SKM-1 (cell line): ENCODE data around the gene TMEM253.

Experiments
- DNase-seq: peaks from one replicate; lab custom pipeline; 2025; ENCODE audit not compliant: unreplicated experiment; lab: John Stamatoyannopoulos, UW

TMEM253 gene

DNA sequence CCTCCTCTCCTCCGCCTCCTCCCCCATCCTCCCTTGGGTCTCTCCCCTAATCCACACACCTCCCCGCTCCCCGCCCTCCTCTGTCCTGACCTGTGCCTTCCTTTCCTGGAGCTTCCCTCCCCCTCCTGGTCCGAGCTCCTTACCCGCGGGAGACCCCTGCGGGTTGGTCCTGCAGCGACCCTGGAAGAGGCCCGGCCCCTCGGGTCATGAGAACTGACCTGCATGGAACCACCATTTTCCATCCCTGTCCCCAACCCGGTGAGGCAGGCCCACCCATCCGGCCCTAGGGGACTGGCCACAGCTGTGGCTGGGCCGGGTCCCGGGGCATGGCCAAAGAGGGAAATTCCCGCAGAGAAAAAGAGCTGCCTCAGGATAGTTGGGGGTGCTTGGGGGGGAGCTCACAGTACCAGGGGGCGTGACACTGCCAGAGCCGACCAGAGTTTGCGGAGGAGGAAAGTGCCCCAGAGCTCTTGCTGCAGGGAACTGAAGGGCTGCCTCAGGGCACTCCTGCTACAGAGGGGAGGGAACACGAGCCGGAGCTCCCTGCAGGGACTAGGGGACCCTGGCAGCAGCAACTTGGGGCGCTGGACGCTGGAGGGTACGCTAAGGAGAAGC is 30.1 kb upstream of the TMEM253 start:
- DNase-seq = peak; percentile 7

- DNase-seq = peak; percentile 59
Measured at GRCh38 chr14:21071225-21072030, 29.4 kb upstream of the TMEM253 start.

DNA sequence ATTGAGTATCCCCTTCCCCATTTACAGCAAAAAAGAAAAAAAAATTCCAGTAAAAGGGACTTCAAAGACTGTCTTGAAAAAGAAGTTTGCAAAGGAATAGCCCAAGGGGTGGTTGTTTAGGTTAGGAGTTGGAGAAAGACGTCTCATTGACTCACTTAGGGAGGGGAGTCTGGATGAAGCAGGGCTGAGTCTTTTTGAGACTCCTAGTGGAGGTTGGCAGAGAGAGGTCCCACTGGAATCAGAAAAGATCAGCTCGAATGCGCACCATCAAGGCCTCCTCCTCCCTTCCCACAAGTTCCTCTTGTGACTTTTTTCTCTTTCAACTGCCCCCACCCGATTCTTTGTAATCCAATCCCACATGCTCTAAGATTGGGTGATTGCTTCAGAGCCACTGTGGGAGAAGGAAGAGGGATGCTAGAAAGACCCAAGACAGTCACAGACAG is 28.8 kb upstream of the TMEM253 start:
- peak; percentile 2 for DNase-seq

- DNase-seq = no peak
Measured at GRCh38 chr14:21072781-21073339, 28.0 kb upstream of the TMEM253 start.

- DNase-seq = no peak
Measured at GRCh38 chr14:21073921-21074320, 26.9 kb upstream of the TMEM253 start.

- no peak for DNase-seq
Measured at GRCh38 chr14:21074398-21075272, 26.2 kb upstream of the TMEM253 start.

- DNase-seq = no peak
Measured at GRCh38 chr14:21075719-21076437, 25.0 kb upstream of the TMEM253 start.

GRCh38 chr14:21077672-21078071 is 23.2 kb upstream of the TMEM253 start:
- no peak for DNase-seq

DNA sequence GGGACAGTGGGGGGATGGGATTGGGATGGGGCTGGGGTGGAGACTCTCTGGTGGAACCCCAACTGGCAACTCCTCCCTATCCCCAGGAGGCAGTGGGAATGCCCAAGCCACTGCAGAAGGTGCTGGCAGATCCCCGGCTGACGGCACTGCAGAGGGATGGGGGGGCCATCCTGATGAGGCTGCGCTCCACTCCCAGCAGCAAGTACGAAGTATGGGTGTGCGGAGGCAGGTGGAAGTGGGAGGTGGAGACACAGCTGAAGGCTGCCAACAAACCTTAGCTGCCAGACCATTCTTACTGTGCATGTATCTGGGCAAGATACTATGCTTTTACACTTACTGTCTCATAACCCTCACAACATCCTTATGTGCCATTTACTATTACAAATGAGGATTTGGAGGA is 22.6 kb upstream of the TMEM253 start:
- DNase-seq = no peak

DNA sequence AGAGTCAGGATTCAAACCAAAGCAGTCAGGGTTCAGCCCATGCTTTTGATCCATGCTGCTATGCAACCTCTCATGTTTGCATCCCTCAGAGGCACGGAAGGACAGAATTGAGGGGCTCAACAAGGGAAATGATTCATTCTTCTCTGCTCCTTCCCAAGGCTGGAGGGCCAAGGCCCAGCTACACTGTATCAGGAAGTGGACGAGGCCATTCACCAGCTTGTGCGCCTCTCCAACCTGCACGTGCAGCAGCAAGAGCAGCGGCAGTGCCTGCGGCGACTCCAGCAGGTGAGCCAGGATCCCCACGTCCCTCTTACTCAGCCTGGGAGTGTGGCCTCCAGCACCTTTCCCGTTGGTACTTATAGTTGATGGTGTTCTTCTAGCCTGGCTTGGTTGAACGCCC is 22.1 kb upstream of the TMEM253 start:
- no peak for DNase-seq

GRCh38 chr14:21081521-21082142 is 19.2 kb upstream of the TMEM253 start:
- DNase-seq = no peak

- DNase-seq = no peak
Measured at GRCh38 chr14:21083565-21084325, 17.1 kb upstream of the TMEM253 start.

DNA sequence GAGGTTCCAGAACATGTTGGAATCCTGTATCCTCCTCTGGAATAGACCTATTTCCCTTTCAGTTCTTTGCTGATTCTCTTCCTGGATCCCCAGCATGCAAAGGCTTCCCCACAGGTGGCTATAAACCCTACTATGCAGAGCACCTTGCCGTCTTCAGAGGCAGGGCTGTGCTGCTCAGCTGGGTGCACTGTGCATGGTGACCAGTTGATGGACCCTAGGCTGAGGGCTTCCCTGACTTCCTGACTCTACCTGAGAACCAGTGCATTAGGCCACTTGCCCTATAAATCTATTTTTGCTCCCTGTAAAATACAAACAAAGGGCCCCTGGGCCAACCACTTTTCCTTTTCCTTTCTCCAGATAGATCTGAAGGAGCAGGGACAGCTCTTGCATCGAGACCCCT is 16.5 kb upstream of the TMEM253 start:
- DNase-seq = no peak

DNA sequence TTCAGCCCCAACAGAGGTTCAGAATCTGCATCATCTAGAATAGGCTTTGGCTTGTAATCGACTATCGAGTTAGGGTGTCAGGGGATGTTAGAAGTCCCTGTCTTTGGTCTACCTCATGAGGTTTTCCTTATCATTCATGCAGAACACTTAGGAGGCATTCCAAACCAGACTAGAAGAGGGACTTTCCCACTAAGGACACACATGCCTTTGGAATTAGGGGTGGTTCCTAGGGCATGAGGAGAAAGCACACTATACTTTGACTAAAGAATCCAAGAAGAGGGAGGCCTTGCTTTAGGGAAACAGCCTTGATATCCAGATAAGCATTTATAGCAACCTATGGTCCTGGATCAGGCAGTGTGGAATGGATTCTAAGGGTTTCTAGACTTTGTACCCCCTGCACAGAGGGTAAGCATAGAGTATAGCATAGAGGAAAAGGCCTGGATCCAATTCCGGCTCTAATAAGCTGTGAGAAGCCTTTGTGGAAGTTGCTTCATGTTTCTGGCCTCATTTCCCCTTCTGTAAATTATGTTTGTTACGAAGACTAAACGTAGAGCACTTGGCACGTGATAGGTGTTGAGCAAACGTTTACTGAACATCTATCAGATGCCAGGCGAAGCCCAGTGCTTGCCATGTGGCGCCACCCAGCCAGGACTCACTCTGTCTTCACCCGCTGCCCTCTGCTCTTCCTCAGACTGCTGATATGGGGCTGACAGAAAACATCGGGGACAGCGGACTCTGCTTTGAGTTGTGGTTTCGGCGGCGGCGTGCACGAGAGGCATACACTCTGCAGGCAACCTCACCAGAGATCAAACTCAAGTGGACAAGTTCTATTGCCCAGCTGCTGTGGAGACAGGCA is 15.6 kb upstream of the TMEM253 start:
- DNase-seq = no peak

DNA sequence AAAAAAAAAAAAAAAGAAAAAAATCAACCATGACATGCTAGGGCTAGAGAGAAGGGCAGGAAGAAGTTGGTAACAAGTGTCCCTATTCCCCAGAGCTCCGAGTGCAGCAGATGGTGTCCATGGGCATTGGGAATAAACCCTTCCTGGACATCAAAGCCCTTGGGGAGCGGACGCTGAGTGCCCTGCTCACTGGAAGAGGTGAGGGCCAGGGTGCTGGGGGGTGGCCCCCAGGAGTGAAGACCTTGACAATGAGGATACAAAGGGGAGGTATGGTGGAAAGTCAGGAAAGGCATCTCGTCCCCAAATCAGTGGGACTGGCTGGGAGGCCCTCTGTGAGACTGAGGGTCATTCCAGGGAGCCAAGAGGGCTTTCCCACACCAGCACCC is 14.0 kb upstream of the TMEM253 start:
- DNase-seq = no peak

GRCh38 chr14:21087294-21088091 is 13.4 kb upstream of the TMEM253 start:
- DNase-seq = peak; percentile 22

- no peak for DNase-seq
Measured at GRCh38 chr14:21088687-21089086, 12.2 kb upstream of the TMEM253 start.

GRCh38 chr14:21089271-21089670 is 11.6 kb upstream of the TMEM253 start:
- DNase-seq = no peak
